ENCODE data around the gene KCNQ5.
"Not testable (repeated sequence)": the region's sequence is repeated elsewhere in the genome, so short reads cannot be mapped to it uniquely, and the experiment has no call there.

KCNQ5 gene

DNA sequence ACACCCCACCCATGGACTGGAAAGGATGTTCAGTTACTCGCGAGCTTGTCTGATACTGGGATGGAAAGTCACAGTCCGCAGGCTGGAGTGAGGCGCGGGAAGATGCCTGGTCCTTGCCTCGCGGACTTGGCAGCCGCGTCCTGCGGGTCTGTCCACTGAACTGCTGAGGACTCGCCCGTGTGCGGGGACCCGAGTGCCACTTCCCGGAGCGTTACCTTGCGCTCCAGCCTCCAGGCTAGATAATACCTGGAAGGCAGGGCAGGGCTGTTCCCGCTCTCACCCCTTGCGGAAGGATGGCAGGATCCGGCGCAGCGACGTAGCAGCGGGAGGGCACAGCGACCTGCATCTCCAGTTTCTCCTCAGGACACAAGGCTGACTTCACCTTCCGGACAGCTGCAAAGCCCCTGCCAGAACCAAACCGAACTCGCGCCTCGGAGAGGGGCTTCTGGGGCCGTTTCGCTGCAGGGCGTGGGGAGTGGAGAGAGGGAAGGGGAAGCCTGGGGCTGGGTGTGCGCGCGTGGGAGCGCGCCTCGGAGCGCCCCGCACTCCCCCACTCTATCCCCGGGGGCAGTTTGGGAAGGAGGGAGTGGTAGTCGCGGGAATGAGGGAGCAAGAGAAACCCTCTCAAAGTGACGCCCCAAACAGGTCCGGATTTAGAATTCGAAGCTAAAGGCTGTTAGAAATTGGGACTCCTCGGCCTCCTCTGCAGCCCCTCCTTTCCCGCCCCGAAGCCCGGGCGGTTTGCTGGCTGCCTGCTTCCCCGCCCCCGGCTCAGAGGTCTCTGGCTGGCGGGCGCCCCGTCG is at the start of gene KCNQ5:
Gene KCNQ5 (plus strand): TSS at position 774 of the 803 bp plus-strand sequence.
- peak within 1 kb of the TSS; percentile 86 for H3K27ac Mint-ChIP-seq (ENCODE audit: low read depth)
- no peaks in the 10 kb centered on the region for H3K27me3 Mint-ChIP-seq
- ATAC-seq (replicated peaks; ENCODE audit: extremely low read depth, poor library complexity, severe bottlenecking) (no peak), DNase-seq (ENCODE audit: low spot score in 2 of 2) (no peak)
- H3K4me1 Mint-ChIP-seq, result peaks cover 61% of the 10 kb centered on the region
- H3K4me3 Mint-ChIP-seq, result peak within 1 kb of the TSS; percentile 94
- peaks cover 10% of the 10 kb centered on the region for H3K36me3 Mint-ChIP-seq (ENCODE audit: insufficient read depth)
- H3K9me3 Mint-ChIP-seq, result no peaks in the 10 kb centered on the region

DNA sequence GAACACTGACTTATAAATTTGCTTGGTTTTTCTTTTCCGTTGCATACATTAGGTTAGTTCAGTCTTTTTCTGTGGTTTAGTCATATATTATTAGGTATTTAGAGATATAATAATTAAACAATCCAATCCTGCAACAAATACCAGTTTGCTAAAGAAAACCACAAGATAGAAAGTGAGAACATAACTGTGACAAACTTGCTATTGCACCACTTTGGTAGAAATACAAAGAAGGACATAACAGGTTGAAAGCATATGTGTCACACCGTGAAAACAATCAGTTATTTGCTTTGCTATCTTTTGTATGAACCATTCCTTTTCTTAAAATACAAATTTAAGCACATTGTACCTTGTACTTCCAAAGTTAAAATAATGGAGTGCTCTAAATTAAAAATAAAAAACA is 42.0 kb upstream of the KCNQ5 start:
- H3K27ac Mint-ChIP-seq (ENCODE audit: low read depth), result no peak overlapping the region
- DNase-seq (ENCODE audit: low spot score in 2 of 2) (no peak), ATAC-seq (replicated peaks; ENCODE audit: extremely low read depth, poor library complexity, severe bottlenecking) (peak; percentile 40)

DNA sequence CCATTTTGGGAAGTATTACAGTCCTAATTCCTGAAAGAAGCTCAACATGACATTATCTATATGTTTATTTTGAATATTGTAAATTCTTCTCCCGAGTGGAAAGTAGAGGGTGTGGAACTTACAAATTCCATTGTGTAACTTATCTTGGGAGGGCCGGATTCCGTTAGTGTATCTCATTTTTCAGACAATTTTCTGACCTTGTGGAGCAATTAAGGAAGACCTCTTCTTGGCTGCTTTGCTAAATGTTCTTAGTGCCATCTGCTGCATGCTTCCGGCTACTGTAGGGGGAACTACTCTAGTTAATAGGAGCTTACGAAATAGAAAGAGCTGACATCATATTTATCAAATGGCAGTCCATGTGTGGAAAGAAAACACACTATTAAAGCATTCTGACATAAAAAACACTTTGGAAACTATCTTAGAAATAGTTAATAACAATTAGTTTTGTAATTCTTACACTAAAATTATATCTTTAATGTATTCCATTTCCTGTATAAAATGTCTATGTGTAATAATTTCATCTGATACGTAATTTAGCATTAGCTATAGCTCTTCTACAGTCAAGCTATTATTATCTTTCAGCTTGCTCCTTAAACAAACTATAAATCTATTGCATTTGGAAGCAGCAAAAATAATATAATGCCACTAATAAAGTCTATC is 41.5 kb upstream of the KCNQ5 start:
- ATAC-seq (replicated peaks; ENCODE audit: extremely low read depth, poor library complexity, severe bottlenecking), result peak; percentile 65
- Mint-ChIP-seq H3K27me3 (no peaks in the 10 kb centered on the region), H3K9me3 (no peaks in the 10 kb centered on the region), H3K4me1 (peaks cover 5% of the 10 kb centered on the region), H3K4me3 (no peak overlapping the region), H3K36me3 (ENCODE audit: insufficient read depth) (peaks cover 3% of the 10 kb centered on the region), H3K27ac (ENCODE audit: low read depth) (no peak overlapping the region)
- DNase-seq (ENCODE audit: low spot score in 2 of 2), result no peak

More for the DNA sequence above, 42.0 kb upstream of the KCNQ5 start:
- Mint-ChIP-seq H3K4me1 (peaks cover 5% of the 10 kb centered on the region), H3K27me3 (no peaks in the 10 kb centered on the region), H3K36me3 (ENCODE audit: insufficient read depth) (peaks cover 3% of the 10 kb centered on the region), H3K4me3 (no peak overlapping the region), H3K9me3 (no peaks in the 10 kb centered on the region)

DNA sequence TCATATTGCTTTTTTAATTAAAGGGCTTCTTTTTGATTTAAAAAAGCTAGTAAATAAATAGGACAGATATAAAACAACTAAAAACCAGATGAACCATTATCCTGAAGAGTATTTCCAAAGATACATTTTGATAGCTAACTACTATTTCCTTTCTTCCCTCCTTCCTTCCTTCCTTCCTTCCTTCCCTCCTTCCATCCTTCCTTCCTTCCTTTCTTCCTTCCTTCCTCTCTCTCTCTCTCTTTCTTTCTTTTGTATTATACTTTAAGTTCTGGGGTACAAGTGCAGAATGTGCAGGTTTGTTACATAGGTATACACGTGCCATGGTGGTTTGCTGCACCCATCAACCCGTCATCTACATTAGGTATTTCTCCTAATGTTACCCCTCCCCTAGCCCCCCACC is 40.9 kb upstream of the KCNQ5 start:
- not testable (repeated sequence) for H3K4me3 Mint-ChIP-seq; H3K27ac Mint-ChIP-seq (ENCODE audit: low read depth); H3K36me3 Mint-ChIP-seq (ENCODE audit: insufficient read depth); H3K27me3 Mint-ChIP-seq; DNase-seq (ENCODE audit: low spot score in 2 of 2); H3K9me3 Mint-ChIP-seq; ATAC-seq (replicated peaks; ENCODE audit: extremely low read depth, poor library complexity, severe bottlenecking); H3K4me1 Mint-ChIP-seq

DNA sequence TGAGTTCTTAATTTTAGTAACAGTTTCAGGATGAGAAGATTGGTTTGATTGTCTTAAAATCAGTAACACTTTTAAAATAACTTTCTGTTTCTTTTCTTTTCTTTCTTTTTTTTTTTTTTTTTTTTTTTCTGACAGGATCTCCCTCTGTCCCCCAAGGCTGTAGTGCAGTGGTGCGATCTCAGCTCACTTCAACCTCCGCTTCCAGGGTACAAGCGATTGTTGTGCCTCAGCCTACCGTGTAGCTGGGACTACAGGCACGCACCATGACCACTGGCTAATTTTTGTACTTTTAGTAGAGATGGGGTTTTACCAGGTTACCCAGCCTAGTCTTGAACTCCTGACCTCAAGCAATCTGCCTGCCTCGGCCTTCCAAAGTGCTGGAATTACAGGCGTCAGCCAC is 33.7 kb upstream of the KCNQ5 start:
- ATAC-seq (replicated peaks; ENCODE audit: extremely low read depth, poor library complexity, severe bottlenecking), result no peak
- Mint-ChIP-seq H3K9me3 (no peaks in the 10 kb centered on the region), H3K4me3 (no peak overlapping the region), H3K27me3 (no peaks in the 10 kb centered on the region), H3K36me3 (ENCODE audit: insufficient read depth) (no peaks in the 10 kb centered on the region), H3K4me1 (no peaks in the 10 kb centered on the region), H3K27ac (ENCODE audit: low read depth) (no peak overlapping the region)
- DNase-seq (ENCODE audit: low spot score in 2 of 2), result no peak

DNA sequence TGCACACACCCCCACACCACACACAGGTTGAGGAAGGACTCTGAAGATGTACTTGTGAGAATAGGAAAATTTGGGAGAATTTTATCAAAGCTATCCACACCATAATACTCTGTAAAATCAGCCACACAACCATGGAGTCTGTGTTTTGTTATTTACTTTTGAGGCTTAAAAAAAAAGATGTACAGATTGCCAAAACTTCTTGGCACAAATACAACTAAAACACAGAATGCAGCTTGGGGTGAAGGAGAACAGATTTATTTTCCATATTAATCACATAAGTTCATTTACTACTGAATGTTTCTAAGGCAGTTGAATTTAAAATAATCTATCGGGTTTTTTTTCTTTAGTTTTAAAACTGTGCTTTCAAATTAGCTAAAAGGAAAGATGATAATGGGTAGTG is 32.8 kb upstream of the KCNQ5 start:
- ATAC-seq (replicated peaks; ENCODE audit: extremely low read depth, poor library complexity, severe bottlenecking) (no peak), DNase-seq (ENCODE audit: low spot score in 2 of 2) (no peak)
- Mint-ChIP-seq H3K27me3 (no peaks in the 10 kb centered on the region), H3K4me3 (no peak overlapping the region), H3K9me3 (no peaks in the 10 kb centered on the region), H3K27ac (ENCODE audit: low read depth) (no peak overlapping the region), H3K36me3 (ENCODE audit: insufficient read depth) (no peaks in the 10 kb centered on the region), H3K4me1 (no peaks in the 10 kb centered on the region)

DNA sequence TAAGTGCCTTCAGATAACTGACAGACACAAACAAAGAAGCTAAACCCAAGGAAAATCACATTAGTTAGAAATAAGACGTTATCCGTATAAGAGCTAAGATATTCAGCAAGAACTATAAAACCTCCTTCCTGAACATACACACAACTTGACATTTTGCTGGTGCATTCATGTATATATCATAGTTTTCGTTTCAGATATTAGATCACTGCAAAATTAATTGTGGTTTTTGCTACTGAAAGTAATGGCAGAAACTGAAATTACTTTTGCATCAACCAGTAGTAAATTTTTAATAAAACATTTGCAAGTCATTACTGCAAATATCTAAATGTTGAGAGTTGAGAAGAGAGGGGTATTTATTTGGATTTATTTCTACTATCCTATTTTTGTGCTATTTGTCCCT is 26.1 kb upstream of the KCNQ5 start:
- Mint-ChIP-seq H3K36me3 (ENCODE audit: insufficient read depth) (no peaks in the 10 kb centered on the region), H3K4me1 (no peaks in the 10 kb centered on the region), H3K27ac (ENCODE audit: low read depth) (no peak overlapping the region), H3K27me3 (peaks cover 26% of the 10 kb centered on the region), H3K4me3 (no peak overlapping the region), H3K9me3 (no peaks in the 10 kb centered on the region)
- ATAC-seq (replicated peaks; ENCODE audit: extremely low read depth, poor library complexity, severe bottlenecking) (no peak), DNase-seq (ENCODE audit: low spot score in 2 of 2) (no peak)

DNA sequence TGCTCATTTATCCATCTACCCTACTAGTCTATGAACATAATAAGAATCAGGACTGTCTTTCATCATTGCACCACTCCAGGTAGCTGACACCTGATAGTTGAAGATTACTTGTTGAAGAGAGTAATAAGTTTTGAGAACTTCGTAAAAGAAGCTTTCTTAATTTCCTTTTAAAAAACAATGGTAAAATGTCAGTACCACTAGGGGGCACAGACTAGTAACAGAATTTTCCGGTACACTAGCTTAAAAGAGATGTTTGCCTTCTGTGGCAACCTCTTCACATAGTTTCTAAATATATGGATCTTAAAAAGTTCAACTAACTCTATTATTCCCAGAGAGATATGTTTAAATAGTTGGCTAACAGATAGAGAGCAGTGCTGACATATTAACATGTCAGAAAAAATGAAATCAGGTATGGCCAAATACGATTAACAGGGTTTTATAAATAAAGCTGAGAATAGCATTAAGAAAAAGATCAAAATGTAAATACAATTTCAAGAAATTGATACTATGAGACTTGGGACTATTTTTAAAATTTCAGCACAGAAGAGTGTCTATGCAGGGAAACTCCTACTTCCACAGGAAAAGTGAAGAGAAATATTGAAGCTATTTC is 5.4 kb upstream of the KCNQ5 start:
- DNase-seq (ENCODE audit: low spot score in 2 of 2), result no peak
- Mint-ChIP-seq H3K4me1 (peaks cover 42% of the 10 kb centered on the region), H3K27ac (ENCODE audit: low read depth) (no peak overlapping the region), H3K36me3 (ENCODE audit: insufficient read depth) (peaks cover 2% of the 10 kb centered on the region), H3K27me3 (no peaks in the 10 kb centered on the region), H3K9me3 (no peaks in the 10 kb centered on the region), H3K4me3 (no peak overlapping the region)
- no peak for ATAC-seq (replicated peaks; ENCODE audit: extremely low read depth, poor library complexity, severe bottlenecking)

DNA sequence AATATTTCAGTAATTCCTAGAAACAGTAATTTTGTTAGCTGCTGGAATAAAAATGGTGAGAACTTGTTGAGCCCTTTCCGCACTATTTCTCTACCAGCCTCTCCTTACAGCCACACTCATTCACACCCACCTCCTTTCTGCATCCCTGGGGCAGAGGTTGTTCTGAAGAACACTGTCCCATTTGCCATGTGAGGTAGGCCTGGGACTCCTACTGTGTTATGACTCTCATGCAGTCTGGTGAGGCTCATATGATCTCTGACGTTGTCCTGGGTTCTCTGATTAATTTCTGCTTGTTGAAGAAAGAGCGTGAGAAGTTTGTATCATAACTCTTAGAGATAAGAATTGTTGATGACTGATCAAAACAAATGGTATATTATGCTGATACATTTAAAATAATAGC is 4.1 kb upstream of the KCNQ5 start:
- Mint-ChIP-seq H3K4me3 (peak overlapping the region; percentile 1), H3K9me3 (no peaks in the 10 kb centered on the region), H3K4me1 (peaks cover 45% of the 10 kb centered on the region), H3K27ac (ENCODE audit: low read depth) (peak overlapping the region; percentile 5), H3K27me3 (no peaks in the 10 kb centered on the region), H3K36me3 (ENCODE audit: insufficient read depth) (peaks cover 4% of the 10 kb centered on the region)
- ATAC-seq (replicated peaks; ENCODE audit: extremely low read depth, poor library complexity, severe bottlenecking) (no peak), DNase-seq (ENCODE audit: low spot score in 2 of 2) (no peak)

DNA sequence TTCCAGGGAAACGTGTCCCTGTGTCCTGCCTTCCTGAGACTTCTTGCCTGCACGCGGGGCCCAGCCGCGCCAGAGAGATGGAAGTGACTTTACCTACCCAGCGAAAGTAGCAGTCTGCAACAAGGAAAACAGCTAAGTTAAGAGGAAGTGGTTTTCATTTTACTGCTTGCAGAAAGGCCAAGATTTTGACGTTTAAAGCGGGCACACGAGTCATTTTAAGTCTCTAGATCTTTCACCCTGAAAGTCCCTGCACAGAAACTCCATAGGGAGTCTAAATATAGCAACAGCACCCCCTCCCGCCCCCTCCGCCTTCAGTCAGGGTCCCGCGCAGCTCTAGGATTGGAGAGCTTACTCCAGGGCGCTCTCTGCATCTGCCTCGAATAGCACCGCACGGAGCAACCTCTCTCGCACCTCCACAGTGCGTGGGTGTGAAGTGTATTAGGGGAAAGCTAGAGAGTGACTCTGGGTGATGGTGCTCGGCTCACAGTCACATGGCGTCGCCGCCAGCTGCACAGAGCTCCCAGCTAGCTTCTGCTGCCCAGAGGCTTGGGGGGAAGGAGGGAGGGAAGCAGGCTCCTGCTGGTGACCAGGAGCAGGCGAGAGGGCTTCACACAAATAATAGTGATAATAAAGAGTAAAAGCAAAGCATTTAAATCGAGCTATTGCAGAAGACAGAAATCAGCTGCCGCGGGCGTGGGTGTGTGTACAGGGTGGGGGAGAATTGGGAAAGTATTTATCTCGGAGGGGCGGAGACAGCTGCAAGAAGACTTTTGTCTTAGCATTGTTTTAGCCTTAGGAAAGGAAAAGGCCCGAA is 1.8 kb upstream of the KCNQ5 start:
- Mint-ChIP-seq H3K9me3 (no peaks in the 10 kb centered on the region), H3K27ac (ENCODE audit: low read depth) (peak overlapping the region; percentile 35), H3K4me1 (peaks cover 55% of the 10 kb centered on the region), H3K36me3 (ENCODE audit: insufficient read depth) (peaks cover 10% of the 10 kb centered on the region), H3K27me3 (no peaks in the 10 kb centered on the region), H3K4me3 (peak overlapping the region; percentile 94)
- ATAC-seq (replicated peaks; ENCODE audit: extremely low read depth, poor library complexity, severe bottlenecking) (peak; percentile 74), DNase-seq (ENCODE audit: low spot score in 2 of 2) (peak; percentile 30 to 50)

DNA sequence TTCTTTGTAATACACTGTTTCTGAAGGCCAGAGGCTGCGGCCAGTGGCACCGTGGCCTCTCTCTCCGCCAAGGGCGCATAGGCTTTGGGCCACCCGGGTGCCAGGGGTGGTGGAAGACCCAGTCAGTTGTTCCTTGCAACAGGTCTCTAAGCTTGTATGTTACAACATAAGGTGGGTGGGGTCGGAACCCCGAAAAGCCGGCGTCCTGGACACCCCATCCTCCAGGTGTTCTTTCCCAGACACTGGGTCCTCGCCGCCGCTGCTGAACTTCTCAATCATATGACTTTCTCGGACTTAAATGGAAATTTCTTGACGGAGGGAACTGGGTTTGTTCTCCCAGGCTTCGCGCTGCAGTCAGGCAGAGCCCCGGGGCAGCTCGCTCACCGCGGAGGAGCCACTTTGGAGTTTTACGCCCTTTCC is 983 bp upstream of the KCNQ5 start:
- H3K9me3 Mint-ChIP-seq, result no peaks in the 10 kb centered on the region
- no peaks in the 10 kb centered on the region for H3K27me3 Mint-ChIP-seq
- no peak for ATAC-seq (replicated peaks; ENCODE audit: extremely low read depth, poor library complexity, severe bottlenecking)
- H3K36me3 Mint-ChIP-seq (ENCODE audit: insufficient read depth), result peaks cover 10% of the 10 kb centered on the region
- peak overlapping the region; percentile 53 for H3K27ac Mint-ChIP-seq (ENCODE audit: low read depth)
- no peak for DNase-seq (ENCODE audit: low spot score in 2 of 2)
- peaks cover 60% of the 10 kb centered on the region for H3K4me1 Mint-ChIP-seq
- H3K4me3 Mint-ChIP-seq, result peak overlapping the region; percentile 94
